ENCODE measurements around the gene DNAJB8.

DNA sequence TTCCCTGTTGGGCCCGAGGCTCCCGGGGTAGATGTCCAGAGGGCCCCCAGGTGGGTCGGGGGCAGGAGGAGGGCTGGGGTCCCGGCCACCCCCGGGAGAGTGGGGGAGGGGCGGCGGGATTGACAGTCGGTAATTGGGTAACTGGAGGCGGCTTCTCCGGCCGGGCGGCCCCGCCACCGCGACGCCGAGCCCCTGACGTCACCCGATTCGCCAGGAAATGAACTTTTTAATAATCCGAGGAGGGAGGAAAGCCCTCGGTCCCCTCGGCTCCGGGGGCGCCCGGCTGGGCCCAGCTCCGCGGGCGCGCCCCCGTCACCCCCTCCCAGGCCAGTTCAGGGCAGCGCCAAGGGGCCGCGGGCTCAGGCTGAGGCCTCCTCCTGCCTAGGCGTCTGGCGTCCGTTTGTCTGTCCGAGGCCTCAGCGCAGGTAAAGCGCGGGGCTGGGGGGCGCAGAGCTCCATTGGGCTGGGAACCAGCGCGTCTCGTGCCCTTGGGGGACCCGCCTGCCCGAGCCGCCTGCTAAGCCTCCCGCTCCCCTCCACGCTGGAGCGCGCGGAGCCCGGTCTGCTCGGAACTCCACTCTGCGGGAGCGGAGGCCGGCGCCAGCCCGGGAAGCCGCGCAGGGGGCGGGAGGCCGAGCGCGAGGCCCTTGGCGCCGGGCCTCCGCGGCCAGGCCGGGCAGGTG lies 22.4 kb upstream of the DNAJB8 start:
- TF ChIP-seq, protein P1, sequence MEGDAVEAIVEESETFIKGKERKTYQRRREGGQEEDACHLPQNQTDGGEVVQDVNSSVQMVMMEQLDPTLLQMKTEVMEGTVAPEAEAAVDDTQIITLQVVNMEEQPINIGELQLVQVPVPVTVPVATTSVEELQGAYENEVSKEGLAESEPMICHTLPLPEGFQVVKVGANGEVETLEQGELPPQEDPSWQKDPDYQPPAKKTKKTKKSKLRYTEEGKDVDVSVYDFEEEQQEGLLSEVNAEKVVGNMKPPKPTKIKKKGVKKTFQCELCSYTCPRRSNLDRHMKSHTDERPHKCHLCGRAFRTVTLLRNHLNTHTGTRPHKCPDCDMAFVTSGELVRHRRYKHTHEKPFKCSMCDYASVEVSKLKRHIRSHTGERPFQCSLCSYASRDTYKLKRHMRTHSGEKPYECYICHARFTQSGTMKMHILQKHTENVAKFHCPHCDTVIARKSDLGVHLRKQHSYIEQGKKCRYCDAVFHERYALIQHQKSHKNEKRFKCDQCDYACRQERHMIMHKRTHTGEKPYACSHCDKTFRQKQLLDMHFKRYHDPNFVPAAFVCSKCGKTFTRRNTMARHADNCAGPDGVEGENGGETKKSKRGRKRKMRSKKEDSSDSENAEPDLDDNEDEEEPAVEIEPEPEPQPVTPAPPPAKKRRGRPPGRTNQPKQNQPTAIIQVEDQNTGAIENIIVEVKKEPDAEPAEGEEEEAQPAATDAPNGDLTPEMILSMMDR (conservative IDR thresholded peaks at IDR 0.05; ENCODE audit: low read depth, low read length) = no peak
- no peak for TF ChIP-seq EZH2 (IDR thresholded peaks at IDR 0.05; ENCODE audit: borderline replicate concordance, low read depth, low read length, poor library complexity, severe bottlenecking)

Measured in A673 (cell line).